Measurements from ENCODE around the gene SPTSSA.

GRCh38 chr14:34496679-34497513, 34.9 kb upstream of the SPTSSA start:
- TF ChIP-seq ZFX (IDR thresholded peaks at IDR 0.05): no peak
- TF ChIP-seq CTCF (conservative IDR thresholded peaks at IDR 0.05): no peak

Data from C4-2B (cell line).